Adrenal gland (tissue), 5 donors: ENCODE results near the gene NUP62.

Experiments used
- CTCF ChIP-seq, 6 experiments: fragments of 450-650 bp in 4 of 6; fragments of 200-600 bp in 2 of 6; sonication (generic) in 1 of 6; IDR thresholded peaks; 1 replicate in 5 of 6; 2 replicates in 1 of 6; pipeline versions ENCODE4 v1.5.1 to v1.8.0; 2016 to 2021; ENCODE audit warnings: antibody characterized with exemption in 6 of 6, mild to moderate bottlenecking in 2 of 6, moderate library complexity in 1 of 6
- POLR2A ChIP-seq, 2 donors: fragments of 450-650 bp; IDR thresholded peaks; one replicate each; pipeline ENCODE4 v1.6.1; 2017; ENCODE audit warnings: antibody characterized with exemption in 2 of 2, mild to moderate bottlenecking in 2 of 2, moderate library complexity in 1 of 2
- donor health status: DM: no; HTN: no; CAD: no.

DNA sequence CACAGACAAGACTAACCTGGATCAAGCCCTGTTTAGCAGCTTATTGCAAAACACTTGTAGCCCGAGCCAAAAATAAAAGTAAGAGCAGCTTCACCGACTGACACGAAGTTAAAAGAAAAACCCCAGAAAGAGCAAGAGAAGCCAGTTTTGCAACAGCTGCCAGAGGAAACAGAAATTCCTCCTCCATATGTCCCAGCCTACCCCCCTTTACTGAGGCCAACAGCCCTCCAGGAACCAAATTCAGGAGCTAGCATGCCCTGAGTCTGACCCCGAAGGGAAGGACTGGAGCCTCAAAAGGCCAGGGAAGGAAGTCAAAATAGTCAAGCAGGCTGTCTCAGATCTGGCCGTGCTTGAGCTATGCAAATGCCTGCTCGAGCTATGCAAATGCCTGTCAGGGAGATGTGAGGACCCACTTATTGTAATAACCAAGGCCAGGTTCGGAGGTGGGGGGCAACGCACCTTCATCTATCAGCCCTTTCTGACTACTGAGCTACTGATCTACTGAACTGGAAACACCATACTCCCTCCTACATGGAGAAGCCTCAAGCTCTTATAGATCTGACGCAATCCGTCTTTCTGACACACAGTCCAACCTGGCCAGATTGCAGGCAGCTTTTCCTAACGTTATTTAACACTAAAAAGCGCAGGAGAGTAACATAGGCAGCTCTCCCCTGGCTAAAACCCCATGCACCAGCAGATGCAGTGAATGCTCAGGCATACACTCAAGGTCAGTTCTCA is 25.0 kb upstream of the NUP62 start:
- TF ChIP-seq CTCF (IDR thresholded peaks at IDR 0.05) (no peak), POLR2A (IDR thresholded peaks at IDR 0.05) (no peak)
